GOT3 (cell line): ENCODE results near the gene PIAS4.
A peak's percentile ranks its signal among the peaks of the same experiment; 100 is the strongest.

Experiments used
- DNase-seq: peaks from one replicate; lab custom pipeline; 2025; ENCODE audit warnings: mixed read lengths; lab: John Stamatoyannopoulos, UW

Gene PIAS4

DNA sequence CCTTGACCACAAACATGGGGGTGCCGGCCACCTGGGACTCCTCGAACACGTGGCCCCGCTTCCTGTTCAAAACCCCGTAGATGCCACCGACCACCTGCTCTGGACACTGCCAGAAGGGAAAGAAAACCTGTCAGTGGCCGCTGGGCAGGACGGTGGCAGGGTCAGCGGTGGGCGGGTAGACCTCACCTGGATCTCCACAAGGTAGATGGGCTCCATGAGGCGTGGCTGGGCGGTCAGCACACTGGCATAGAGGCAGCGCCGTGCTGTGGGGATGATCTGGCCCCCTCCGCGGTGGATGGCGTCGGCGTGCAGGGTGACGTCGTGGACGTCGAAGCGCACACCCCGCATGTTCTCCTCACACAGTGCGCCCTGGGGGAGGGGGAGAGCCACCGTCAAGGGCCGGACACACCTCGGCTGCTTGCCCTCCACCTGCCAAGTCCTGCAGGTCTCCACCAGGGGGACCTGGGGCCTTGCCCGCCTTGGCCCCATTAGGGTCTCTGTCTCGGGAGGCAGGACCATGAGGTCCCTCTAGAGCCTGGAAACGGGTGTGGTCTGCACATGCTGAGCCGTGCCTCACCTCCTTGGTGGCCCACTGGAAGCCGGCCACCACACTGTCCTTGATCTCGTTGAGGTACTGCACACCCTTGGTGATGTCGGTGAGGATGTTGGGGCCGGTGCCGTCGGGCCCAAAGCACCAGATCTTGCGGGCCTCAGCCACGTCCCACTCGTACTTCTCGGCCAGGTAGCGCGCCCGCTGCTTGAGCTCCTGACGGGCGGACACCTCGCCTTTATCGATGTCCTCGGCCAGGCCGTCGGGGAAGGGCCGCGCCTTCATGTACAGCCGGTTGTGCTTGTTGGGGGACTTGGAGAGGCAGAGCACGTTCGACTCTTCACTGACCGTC, 30.0 kb upstream of the PIAS4 start:
- no peak for DNase-seq

GRCh38 chr19:3978145-3978544, 29.4 kb upstream of the PIAS4 start:
- DNase-seq, result no peak

DNA sequence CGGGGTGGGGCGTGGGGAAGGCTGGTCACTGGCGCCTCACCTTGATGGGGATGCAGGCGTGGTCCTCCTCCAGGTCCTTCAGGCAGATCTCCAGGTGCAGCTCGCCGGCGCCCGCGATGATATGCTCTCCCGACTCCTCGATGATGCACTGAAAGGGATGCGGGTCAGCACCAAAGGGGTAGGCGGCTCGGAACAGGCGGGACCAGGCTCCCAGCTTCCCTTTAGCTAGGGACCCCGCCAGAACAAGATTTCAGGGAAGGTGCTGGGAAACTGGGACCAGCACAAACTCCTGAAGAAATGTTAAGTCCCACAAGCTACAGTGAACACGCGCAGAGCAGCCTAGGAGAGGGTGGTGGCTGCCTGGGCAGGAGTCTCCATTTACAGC, 28.3 kb upstream of the PIAS4 start:
- no peak for DNase-seq

GRCh38 chr19:3979674-3980352, 27.7 kb upstream of the PIAS4 start:
- DNase-seq, result no peak

DNA sequence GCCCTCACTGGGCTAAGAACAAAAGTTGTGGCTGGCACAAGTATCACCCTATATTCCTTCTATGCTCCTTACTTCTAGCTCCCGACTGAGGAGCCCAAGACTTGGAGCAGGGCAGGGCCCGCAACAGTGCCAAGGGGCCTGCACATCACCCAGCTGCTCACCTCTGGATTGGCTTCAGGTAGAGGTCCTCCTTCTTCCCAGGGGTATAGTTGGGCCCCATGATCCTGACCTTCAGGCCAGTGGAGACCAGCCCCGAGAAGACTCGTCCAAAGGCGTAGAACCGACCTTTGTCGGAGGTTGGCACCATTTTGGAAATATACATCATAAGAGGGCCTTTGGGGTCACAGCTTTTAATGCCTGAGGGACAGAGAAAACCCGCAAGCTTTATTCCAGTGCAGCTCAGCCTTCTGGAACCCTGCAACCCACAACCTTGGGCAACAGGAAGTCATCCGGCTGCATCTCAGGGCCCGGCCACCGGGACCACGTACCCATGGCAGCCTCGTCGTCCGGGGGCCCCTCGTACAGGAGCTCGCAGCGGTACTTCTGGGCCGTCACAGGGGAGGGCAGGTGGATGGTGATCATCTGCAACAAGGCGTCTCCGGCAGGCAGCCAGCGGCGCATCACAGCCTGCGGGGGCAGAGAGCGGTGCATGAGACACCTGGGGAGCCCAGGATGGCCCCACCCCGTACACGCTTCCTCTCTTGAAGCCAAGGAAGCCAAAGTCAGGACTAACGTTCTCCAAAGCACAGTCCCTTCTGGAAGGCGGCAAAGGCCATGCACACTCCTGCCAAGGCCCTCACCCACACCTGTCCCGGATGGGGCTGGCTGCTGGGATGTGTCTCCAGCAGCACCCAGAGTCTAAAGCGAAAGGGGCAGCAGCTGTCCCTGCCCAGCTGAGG, 26.9 kb upstream of the PIAS4 start:
- no peak for DNase-seq

DNA sequence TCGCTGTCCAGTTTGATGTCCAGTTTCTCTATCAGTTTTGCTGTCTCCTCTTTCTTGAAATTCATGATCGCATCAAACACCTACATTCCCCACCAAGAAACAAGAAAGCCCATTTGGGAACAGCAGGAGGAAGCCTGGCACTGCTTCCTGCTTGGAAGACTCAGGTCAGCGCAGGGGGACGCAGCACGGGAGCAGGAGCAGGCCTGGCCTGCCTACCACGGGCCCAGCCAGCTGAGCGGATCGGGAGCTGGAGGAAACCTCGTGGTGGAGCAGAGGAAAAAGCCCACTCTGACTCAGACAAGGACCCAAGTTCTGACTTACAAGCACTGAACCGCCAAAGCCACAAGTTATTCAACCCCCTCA, 26.2 kb upstream of the PIAS4 start:
- DNase-seq, result no peak

DNA sequence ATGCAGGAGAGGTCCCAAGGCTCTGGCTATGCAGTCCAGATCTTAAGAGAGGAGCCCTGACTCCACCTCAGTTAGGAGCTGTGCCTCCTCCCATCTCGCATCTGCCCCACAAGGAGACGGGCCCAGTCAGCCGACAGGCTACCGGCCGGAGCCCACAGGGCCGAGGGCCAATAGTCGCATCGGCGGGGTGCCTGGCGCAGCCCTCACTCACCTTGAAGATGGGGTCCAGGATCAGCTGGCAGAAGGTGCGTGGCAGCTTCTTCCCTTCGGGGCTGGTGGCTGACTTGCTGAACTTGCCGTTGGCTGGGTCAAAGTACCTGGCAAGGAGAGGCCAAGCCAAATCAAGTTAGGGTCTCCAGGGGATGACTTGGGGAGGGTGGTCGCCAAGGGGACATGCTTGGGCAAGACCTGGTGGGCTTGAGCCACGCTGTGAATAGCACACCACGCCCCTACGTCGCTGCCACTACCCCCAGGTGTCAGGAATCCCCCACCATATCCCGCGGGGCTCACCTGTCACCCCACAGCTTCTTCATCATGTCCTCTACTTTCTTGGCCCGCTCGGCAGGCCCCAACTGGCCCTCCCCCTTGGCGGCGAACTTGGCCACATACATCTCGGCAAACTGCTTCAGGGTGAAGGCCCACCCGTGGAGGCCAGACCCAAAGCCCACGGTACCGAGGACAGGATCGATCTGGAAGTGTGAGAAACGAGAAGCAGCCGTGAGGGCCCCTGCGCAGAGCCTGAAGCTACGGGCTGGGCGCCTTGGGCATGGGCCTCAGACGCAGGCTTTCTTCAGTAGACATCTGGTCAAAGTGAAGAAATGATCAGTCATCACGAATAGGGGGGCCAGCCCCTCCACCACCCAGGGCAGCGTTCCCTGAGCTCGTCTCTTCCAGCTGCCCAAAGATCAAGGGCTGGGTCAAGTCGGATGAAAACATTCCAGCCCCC, 25.5 kb upstream of the PIAS4 start:
- no peak for DNase-seq

GRCh38 chr19:3982701-3983541, 24.6 kb upstream of the PIAS4 start:
- DNase-seq, result no peak

DNA sequence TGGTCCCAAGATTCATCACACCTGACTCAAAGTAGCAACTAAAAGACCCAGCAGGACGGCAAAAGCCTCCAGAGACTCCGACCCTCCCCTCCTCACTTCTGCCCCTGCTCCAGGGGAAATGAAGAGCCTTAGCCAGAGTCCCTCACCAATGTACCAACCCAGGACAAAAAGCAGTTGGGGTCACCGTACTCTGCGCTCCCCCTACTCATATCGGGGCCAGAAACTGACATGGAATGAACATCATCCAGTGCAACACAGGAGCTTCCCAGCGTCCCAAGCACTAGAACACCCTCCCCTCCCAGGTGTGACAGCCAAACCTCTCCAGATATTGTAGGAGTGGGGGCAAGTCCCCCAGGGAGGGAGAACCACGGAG, 24.0 kb upstream of the PIAS4 start:
- no peak for DNase-seq

DNA sequence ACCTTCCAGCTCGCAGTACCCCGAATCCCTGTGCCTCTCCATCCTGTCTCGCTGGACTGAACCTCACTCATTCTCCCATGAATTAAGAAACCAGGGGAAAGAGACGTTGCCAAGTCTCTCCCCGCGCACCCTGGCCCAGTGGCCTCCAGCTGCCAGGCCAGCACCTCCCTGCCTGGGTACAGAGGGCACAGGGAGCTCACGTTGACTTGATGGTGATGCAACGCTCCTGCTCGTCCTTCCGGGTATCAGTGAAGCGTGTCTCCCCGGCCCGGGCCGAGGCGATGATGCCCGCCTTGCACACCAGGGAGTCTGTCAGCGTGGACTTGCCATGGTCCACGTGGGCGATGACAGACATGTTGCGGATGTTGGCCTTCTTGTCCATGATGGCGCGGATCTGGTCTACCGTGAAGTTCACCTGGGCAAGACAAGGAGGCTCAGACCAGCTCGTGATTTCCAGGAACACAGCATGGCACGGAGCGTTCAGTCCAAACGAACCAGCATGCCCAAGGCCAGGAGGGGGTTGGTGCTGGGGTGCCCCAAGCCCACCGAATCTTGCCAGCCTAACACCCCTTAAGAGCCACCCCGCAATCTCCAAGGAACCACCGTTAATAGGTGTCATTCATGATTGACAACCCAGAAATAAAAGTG, 23.5 kb upstream of the PIAS4 start:
- DNase-seq, result no peak

- no peak for DNase-seq
Measured at GRCh38 chr19:3984584-3984907, 23.0 kb upstream of the PIAS4 start.

GRCh38 chr19:3984908-3985642, 22.5 kb upstream of the PIAS4 start, which contains the start of gene EEF2:
EEF2 (minus strand) TSS chr19:3985463; CDS start chr19:3985380, 83 bp downstream.
- peak; percentile 68 for DNase-seq

DNA sequence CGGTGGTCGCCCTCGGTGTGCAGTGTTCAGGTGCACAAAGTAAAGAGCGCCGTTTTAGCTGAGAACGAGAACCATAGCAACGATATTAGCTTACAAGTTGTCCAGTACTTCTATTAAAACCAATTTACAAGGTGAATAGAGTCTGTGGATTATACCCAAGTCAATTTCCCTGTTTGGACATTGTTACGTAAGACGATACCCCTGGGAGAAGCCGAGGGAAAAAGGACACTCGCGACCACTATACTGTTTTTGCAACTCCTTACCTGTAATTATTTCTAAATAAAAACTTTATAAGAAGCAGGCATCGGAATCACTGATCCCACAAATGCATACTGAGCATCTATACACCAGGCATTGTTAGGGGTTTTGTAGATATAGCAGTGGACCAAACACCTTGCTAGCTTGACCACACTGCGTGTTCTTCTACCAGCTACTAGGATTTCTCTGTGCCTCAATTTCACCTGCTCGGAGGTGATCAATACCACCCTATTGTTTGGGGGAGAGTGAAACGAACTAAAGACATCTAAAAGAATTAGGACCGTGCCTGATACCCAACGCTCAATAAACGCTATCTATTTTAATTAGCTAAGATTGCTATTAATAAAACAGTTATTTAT, 21.8 kb upstream of the PIAS4 start:
- no peak for DNase-seq

DNA sequence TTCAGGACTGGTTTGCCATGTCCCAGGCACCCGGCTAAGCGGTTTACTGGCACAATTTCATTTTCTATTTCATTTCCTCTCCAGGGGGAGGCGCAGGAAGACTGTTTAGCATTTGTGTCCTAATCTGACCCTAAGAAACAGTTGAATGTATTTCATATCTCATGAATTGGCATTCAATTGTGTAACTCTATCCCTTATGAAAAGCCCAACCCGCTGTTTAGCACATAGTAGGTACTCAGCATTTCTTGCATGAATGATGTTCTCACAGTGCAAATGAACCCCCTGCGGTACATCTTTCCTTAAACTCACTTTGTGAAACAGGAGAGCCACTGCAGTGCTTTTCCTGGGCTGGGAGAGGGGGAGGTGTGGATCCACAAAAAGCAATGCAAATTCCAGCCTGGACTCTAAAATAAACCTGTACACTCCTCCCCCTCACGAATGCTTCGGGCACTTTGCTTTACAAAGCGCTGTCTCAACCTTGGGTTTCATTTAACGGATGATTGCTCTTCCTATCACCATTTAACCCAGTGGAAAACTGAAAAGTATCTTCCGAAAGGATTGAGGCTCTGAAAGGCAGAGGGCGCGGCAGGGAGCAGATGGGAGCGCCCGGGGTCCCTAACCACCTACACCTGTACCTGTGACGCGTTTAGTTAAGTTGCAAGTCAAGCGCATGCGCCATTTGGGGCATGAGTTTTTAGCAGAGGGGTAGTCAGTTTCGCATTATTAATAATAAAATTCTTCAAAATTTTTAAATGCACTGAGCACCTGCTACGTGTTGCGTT, 21.1 kb upstream of the PIAS4 start:
- DNase-seq, result no peak

- peak; percentile 30 for DNase-seq
Measured at GRCh38 chr19:3987619-3988371, 19.7 kb upstream of the PIAS4 start.

DNA sequence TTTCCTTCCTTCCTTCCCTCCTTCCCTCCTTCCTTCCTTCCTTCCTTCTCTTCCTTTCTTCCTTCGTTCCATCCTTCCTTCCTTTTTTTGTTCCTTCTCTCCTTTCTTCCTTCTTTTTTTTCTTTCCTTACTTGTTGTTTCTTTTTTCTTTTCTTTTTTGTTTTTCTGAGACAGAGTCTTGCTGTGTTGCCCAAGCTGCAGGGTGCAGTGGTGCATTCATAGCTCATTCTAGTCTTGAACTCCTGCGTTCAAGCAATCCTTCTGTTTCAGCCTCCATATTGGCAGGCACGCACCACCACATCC, 16.8 kb upstream of the PIAS4 start:
- DNase-seq, result no peak

DNA sequence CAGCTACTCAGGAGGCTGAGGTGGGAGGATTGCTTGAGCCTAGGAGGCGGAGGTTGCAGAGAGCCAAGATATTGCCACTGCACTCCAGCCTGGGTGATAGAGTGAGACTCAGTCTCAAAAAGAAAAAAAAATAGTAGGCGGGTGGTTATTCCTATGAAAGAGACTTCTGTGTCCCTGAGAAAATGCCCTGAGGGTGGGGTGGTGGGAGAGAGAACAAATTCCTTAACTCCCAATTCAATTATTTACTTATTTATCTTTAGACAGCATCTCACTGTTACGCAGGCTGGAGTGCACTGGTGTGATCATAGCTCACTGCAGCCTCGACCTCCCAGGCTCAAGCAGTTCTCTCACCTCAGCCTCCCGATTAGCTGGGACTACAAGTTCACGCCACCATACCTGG, 11.9 kb upstream of the PIAS4 start:
- DNase-seq, result no peak
